Body of pancreas (tissue), 4 donors: Measurements from ENCODE around the gene PLA2G4E. TPM values are rescaled to one million over a fixed set of nuclear protein-coding genes. Genes with fewer than 3 reads are reported as not detected.

Source experiments
- ATAC-seq: fragments of 150-250 bp; one replicate; pipeline ENCODE4 v1.9.1; 2016
- DNase-seq, 4 donors: peaks; one replicate each; pipeline ENCODE4 v3.0.0-alpha.2; 2019
- H3K27ac ChIP-seq, 4 donors: fragments of 200-600 bp; sonication (generic); 1 replicate in 3 of 4; 2 replicates in 1 of 4; pipeline versions ENCODE4 v1.5.1 to v1.6.1; 2016 to 2019; ENCODE audit warnings: mild to moderate bottlenecking in 1 of 4, mixed read lengths in 1 of 4, moderate library complexity in 1 of 4
- H3K27me3 ChIP-seq, 2 donors: fragments of 200-600 bp; sonication (generic); one replicate each; pipeline ENCODE4 v1.6.0; 2016; ENCODE audit warnings: mild to moderate bottlenecking in 1 of 2
- H3K36me3 ChIP-seq, 2 donors: fragments of 200-600 bp; sonication (generic); replicated peaks in 1 of 2; 2 replicates each; pipeline ENCODE4 v1.5.1; 2016; ENCODE audit warnings: low read depth in 2 of 2; ENCODE audit not compliant: insufficient read depth in 1 of 2
- H3K4me1 ChIP-seq: fragments of 200-600 bp; sonication (generic); one replicate; pipeline ENCODE4 v1.6.0; 2016
- H3K4me3 ChIP-seq, 2 donors: fragments of 200-600 bp; sonication (generic); 1 replicate in 1 of 2; 2 replicates in 1 of 2; pipeline ENCODE4 v1.5.1; 2016 to 2019
- H3K9me3 ChIP-seq, 3 donors: fragments of 200-600 bp; sonication (generic); 1 replicate in 2 of 3; 2 replicates in 1 of 3; pipeline ENCODE4 v1.5.1; 2016
- POLR2A ChIP-seq, 3 donors: fragments of 450-650 bp; IDR thresholded peaks; one replicate each; pipeline ENCODE4 v1.6.1; 2016; ENCODE audit warnings: antibody characterized with exemption in 3 of 3, mild to moderate bottlenecking in 2 of 3
- WGBS, 2 donors: methylation state at CpG; one replicate each; pipeline ENCODE4 v1.1.5; 2017; 5-methylcytosine and 5-hydroxymethylcytosine counted together
- intact Hi-C: fragments of 100-400 bp; cut with DNase I; formaldehyde crosslinking; loops from one replicate; pipeline ENCODE4 v1.15.1; 2023
- total RNA-seq, 2 donors: library from RNA; depleted of rRNA; stranded (reverse); fragments of >200 nt; gene quantifications; one replicate each; pipeline ENCODE4 v1.1.0, GENCODE V29; 2016
- TF ChIP-seq, protein P1 (sequence below), 7 experiments: fragments of 450-650 bp in 4 of 7; fragments of 200-600 bp in 3 of 7; sonication (generic) in 3 of 7; IDR thresholded peaks; one replicate each; pipeline ENCODE4 v1.5.1; 2016 to 2019; ENCODE audit warnings: antibody characterized with exemption in 7 of 7

Gene PLA2G4E
- total RNA-seq, 2 donors from 2014 or later: not detected

GRCh38 chr15:41984622-41985021, 36.2 kb downstream of the PLA2G4E start:
- Histone ChIP-seq H3K4me3 (no peak overlapping the region), H3K4me1 (peaks cover 12% of the 10 kb centered on the region), H3K9me3 (no peaks in the 10 kb centered on the region), H3K27ac (no peak overlapping the region), H3K27me3 (no peaks in the 10 kb centered on the region), H3K36me3 (no peaks in the 10 kb centered on the region)
- DNase-seq: no peak
- intact Hi-C loops: no loop called here
- ATAC-seq: no peak
- TF ChIP-seq, protein P1, sequence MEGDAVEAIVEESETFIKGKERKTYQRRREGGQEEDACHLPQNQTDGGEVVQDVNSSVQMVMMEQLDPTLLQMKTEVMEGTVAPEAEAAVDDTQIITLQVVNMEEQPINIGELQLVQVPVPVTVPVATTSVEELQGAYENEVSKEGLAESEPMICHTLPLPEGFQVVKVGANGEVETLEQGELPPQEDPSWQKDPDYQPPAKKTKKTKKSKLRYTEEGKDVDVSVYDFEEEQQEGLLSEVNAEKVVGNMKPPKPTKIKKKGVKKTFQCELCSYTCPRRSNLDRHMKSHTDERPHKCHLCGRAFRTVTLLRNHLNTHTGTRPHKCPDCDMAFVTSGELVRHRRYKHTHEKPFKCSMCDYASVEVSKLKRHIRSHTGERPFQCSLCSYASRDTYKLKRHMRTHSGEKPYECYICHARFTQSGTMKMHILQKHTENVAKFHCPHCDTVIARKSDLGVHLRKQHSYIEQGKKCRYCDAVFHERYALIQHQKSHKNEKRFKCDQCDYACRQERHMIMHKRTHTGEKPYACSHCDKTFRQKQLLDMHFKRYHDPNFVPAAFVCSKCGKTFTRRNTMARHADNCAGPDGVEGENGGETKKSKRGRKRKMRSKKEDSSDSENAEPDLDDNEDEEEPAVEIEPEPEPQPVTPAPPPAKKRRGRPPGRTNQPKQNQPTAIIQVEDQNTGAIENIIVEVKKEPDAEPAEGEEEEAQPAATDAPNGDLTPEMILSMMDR (IDR thresholded peaks at IDR 0.05): no peak
- no peak for TF ChIP-seq POLR2A (IDR thresholded peaks at IDR 0.05)
- WGBS, 2 donors: 88 to 94% methylated on average over 5 of the region's 5 CpGs

GRCh38 chr15:41983621-41984571, 36.9 kb downstream of the PLA2G4E start:
- DNase-seq (no peak), ATAC-seq (no peak)
- Histone ChIP-seq H3K36me3 (no peaks in the 10 kb centered on the region), H3K9me3 (no peaks in the 10 kb centered on the region), H3K27me3 (no peaks in the 10 kb centered on the region), H3K4me3 (no peak overlapping the region), H3K4me1 (peaks cover 13% of the 10 kb centered on the region), H3K27ac (no peak overlapping the region)
- WGBS, 2 donors: 89 to 92% methylated on average over 16 to 17 of the region's 17 CpGs
- intact Hi-C loops: no loop called here
- no peak for TF ChIP-seq POLR2A (IDR thresholded peaks at IDR 0.05)
- TF ChIP-seq, protein P1 (IDR thresholded peaks at IDR 0.05): no peak

DNA sequence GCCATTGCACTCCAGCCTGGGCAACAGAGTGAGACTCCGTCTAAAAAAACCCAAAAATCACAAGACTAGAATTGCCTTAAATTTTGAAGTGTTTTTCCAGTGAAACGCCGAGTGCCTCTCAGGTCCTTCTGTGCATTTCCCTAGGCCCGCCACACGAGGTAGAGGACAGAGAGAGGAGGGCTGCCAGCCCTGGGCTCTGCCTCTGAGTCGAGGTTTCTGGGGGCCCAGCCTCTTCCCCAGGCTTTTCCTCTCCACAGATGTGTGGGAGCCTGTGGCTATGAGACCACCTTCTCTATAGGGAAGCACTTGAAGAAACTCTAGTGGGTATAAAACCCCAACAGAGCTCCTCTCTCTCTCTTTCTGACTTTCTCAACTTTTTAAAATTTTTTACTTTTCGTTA, 37.6 kb downstream of the PLA2G4E start:
- DNase-seq (no peak), ATAC-seq (no peak)
- no peaks in the 10 kb centered on the region for H3K36me3 ChIP-seq
- H3K4me3 ChIP-seq: no peak overlapping the region
- intact Hi-C loops: no loop called here
- H3K27me3 ChIP-seq: no peaks in the 10 kb centered on the region
- no peak for TF ChIP-seq POLR2A (IDR thresholded peaks at IDR 0.05)
- TF ChIP-seq, protein P1 (IDR thresholded peaks at IDR 0.05): no peak
- H3K9me3 ChIP-seq: no peaks in the 10 kb centered on the region
- H3K27ac ChIP-seq: no peak overlapping the region
- 72 to 87% methylated on average over 7 of the region's 7 CpGs for WGBS, 2 donors
- peaks cover 13% of the 10 kb centered on the region for H3K4me1 ChIP-seq

DNA sequence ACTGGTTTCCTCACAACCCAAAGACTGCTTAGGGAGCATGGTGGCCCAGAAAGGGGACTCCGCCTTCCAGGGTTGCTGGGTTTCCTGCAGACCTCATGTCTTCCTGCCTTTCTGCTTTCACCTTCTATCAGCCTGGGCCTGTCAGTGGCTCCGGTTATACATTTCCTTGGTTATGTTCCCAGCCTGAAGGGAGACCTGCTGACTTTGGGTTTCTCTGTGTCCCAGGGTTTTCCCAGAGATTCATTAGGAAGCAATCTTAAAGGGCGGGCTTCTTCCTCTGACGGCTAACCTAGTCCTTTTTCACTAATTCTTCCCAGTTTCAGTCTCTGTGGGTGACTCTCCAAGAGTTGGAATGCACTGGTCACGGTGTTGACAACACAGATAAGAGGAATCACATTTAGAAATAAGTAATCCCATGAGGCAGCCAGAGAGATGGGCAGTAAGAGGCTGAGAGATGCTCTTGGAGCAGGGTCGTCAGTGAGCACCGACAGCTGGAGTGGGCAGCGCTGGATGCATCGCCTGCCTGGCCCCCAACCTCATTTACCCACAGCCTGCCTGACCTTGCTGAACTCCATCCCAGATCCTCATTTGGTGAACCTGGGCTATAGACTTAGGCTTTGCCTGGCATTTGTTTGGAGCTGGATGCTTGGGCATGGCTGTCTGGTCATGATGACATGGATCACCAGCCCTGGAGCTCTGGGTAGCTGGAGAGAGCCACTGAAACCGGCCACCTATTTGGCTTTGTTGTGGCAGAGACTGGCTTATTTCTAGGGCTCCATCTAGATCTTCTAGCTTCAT, 38.5 kb downstream of the PLA2G4E start:
- intact Hi-C loops: no loop called here
- TF ChIP-seq POLR2A (IDR thresholded peaks at IDR 0.05): no peak
- TF ChIP-seq, protein P1 (IDR thresholded peaks at IDR 0.05): no peak

More for the DNA sequence above, 38.5 kb downstream of the PLA2G4E start:
- DNase-seq: no peak
- ATAC-seq: no peak
- Histone ChIP-seq H3K27me3 (no peaks in the 10 kb centered on the region), H3K4me1 (peaks cover 13% of the 10 kb centered on the region), H3K9me3 (no peaks in the 10 kb centered on the region), H3K27ac (no peak overlapping the region), H3K4me3 (no peak overlapping the region), H3K36me3 (no peaks in the 10 kb centered on the region)
- 84 to 90% methylated on average over 10 of the region's 10 CpGs for WGBS, 2 donors
